GM19395 (cell line): ENCODE results near the gene NTM.

Experiments
- ATAC-seq: cut with Tn5 transposase; IDR thresholded peaks from one replicate; pipeline ENCODE4 v1.9.1; 2021; ENCODE audit warnings: mild to moderate bottlenecking, moderate library complexity; ENCODE audit not compliant: unreplicated experiment

The NTM gene

GRCh38 chr11:131802440-131803115, 432.2 kb downstream of the NTM start:
- ATAC-seq: no peak

GRCh38 chr11:131807876-131808275, 437.5 kb downstream of the NTM start:
- ATAC-seq: no peak

GRCh38 chr11:131808470-131808869, 438.1 kb downstream of the NTM start:
- ATAC-seq: no peak

- no peak for ATAC-seq
Measured at GRCh38 chr11:131809203-131809918, 438.9 kb downstream of the NTM start.

- ATAC-seq: no peak
Measured at GRCh38 chr11:131810541-131810940, 440.1 kb downstream of the NTM start.

GRCh38 chr11:131811383-131811782, 441.0 kb downstream of the NTM start:
- no peak for ATAC-seq

- no peak for ATAC-seq
Measured at GRCh38 chr11:131814108-131814507, 443.7 kb downstream of the NTM start.

GRCh38 chr11:131815590-131815989, 445.2 kb downstream of the NTM start:
- ATAC-seq: no peak

- no peak for ATAC-seq
Measured at GRCh38 chr11:131816051-131816450, 445.6 kb downstream of the NTM start.

GRCh38 chr11:131817687-131818188, 447.3 kb downstream of the NTM start:
- ATAC-seq: no peak

- ATAC-seq: no peak
Measured at GRCh38 chr11:131819865-131820264, 449.4 kb downstream of the NTM start.

GRCh38 chr11:131822506-131822905, 452.1 kb downstream of the NTM start:
- no peak for ATAC-seq

- no peak for ATAC-seq
Measured at GRCh38 chr11:131823772-131824171, 453.4 kb downstream of the NTM start.

- ATAC-seq: no peak
Measured at GRCh38 chr11:131824771-131825170, 454.4 kb downstream of the NTM start.

GRCh38 chr11:131827430-131827829, 457.0 kb downstream of the NTM start:
- no peak for ATAC-seq

GRCh38 chr11:131829725-131830124, 459.3 kb downstream of the NTM start:
- no peak for ATAC-seq

GRCh38 chr11:131832079-131832478, 461.7 kb downstream of the NTM start:
- no peak for ATAC-seq

GRCh38 chr11:131833366-131833765, 463.0 kb downstream of the NTM start:
- ATAC-seq: no peak

- ATAC-seq: no peak
Measured at GRCh38 chr11:131837562-131837961, 467.1 kb downstream of the NTM start.

- ATAC-seq: no peak
Measured at GRCh38 chr11:131838016-131838415, 467.6 kb downstream of the NTM start.

GRCh38 chr11:131839326-131839725, 468.9 kb downstream of the NTM start:
- ATAC-seq: no peak

- ATAC-seq: no peak
Measured at GRCh38 chr11:131840545-131840944, 470.1 kb downstream of the NTM start.
